NT2/D1 (cell line): Measurements from ENCODE around the gene EEF2KMT.
"Not testable (repeated sequence)": the region's sequence is repeated elsewhere in the genome, so short reads cannot be mapped to it uniquely, and the experiment has no call there.

Experiments
- YY1 ChIP-seq: IDR thresholded peaks from 2 replicates; pipeline ENCODE4 v1.6.1; 2011; ENCODE audit not compliant: insufficient read length, insufficient read depth
- ZNF274 ChIP-seq: IDR thresholded peaks from 2 replicates; pipeline ENCODE4 v1.6.1; 2011; ENCODE audit warnings: mild to moderate bottlenecking, low read depth, low read length

DNA sequence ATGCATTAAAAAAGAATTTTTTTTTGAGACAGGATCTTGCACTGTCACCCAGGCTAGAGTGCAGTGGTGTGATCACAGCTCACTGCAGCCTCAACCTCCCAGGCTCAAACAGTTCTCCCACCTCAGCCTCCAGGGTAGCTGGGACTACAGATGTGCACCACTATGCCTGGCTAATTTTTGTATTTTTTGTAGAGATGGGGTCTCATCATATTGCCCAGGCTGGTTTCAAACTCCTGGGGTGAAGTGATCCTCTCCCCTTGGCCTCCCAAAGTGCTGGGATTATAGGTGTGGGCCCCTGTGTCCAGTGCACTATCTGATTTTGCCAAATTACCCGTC lies 47.0 kb upstream of the EEF2KMT start:
- not testable (repeated sequence) for TF ChIP-seq YY1, ZNF274
